Stimulated activated CD4-positive, alpha-beta T cell treated with anti-CD3 and anti-CD28 coated beads, Interleukin-1b, Interleukin-23, amount 100 ng/mL, for 1 hour (primary cell): Measurements from ENCODE around the gene GAPDHS.

ENCODE experiments used
- DNase-seq, 2 donors: peaks; one replicate each; pipeline ENCODE4 v3.0.0-alpha.2; 2020; ENCODE audit warnings: low read depth in 2 of 2

GAPDHS gene

GRCh38 chr19:35557539-35558399, 24.5 kb downstream of the GAPDHS start:
- peak in 1 of 2 donors; percentile 38 for DNase-seq

- DNase-seq, result no peak
These were observed 25.4 kb downstream of the GAPDHS start for GRCh38 chr19:35558400-35559280.

GRCh38 chr19:35559281-35559659, 26.0 kb downstream of the GAPDHS start:
- DNase-seq, result no peak

- DNase-seq, result no peak
These were observed 26.5 kb downstream of the GAPDHS start for GRCh38 chr19:35559781-35560180.

GRCh38 chr19:35560271-35560670, 27.0 kb downstream of the GAPDHS start:
- DNase-seq, result no peak

- DNase-seq, result no peak
These were observed 27.4 kb downstream of the GAPDHS start for GRCh38 chr19:35560677-35561076.

- DNase-seq, result no peak
These were observed 28.2 kb downstream of the GAPDHS start for GRCh38 chr19:35561436-35561835.

GRCh38 chr19:35562336-35562735, 29.1 kb downstream of the GAPDHS start:
- DNase-seq, result no peak

GRCh38 chr19:35562776-35563175, 29.5 kb downstream of the GAPDHS start:
- no peak for DNase-seq

GRCh38 chr19:35563207-35563829, 30.1 kb downstream of the GAPDHS start, which contains the start of gene ATP4A:
Gene ATP4A (minus strand): TSS chr19:35563658. CDS start chr19:35563629, 29 bp downstream.
- DNase-seq, result no peak

- DNase-seq, result no peak
These were observed 32.0 kb downstream of the GAPDHS start for GRCh38 chr19:35565016-35565856.

GRCh38 chr19:35566738-35567137, 33.5 kb downstream of the GAPDHS start:
- no peak for DNase-seq

GRCh38 chr19:35569281-35569781, 36.1 kb downstream of the GAPDHS start:
- DNase-seq, result no peak

GRCh38 chr19:35571406-35571965, 38.2 kb downstream of the GAPDHS start:
- DNase-seq, result no peak

- DNase-seq, result no peak
These were observed 44.7 kb downstream of the GAPDHS start for GRCh38 chr19:35577918-35578317.

- DNase-seq, result no peak
These were observed 45.5 kb downstream of the GAPDHS start for GRCh38 chr19:35578707-35579106.

GRCh38 chr19:35582760-35583159, 49.5 kb downstream of the GAPDHS start:
- no peak for DNase-seq

- no peak for DNase-seq
These were observed 52.6 kb downstream of the GAPDHS start, which contains the start of gene PMIS2 for GRCh38 chr19:35585848-35586247. Gene PMIS2 (plus strand): TSS chr19:35586173. CDS start chr19:35586260, 87 bp downstream.

GRCh38 chr19:35587321-35587720, 54.1 kb downstream of the GAPDHS start:
- DNase-seq, result no peak

GRCh38 chr19:35590875-35591274, 57.6 kb downstream of the GAPDHS start:
- DNase-seq, result no peak

- DNase-seq, result no peak
These were observed 59.0 kb downstream of the GAPDHS start for GRCh38 chr19:35592226-35592625.
